OCI-LY3 (cell line): ENCODE results near the gene MAGI2.

Source experiments
- H2AFZ ChIP-seq: fragments of 200-600, 300-600 bp; shearing (Covaris generic); 2 replicates; pipeline ENCODE4 v1.6.0; 2014; ENCODE audit warnings: antibody characterized with exemption, low read depth, low read length
- H3K27ac ChIP-seq: fragments of 200-600, 300-600 bp; sonication (generic); 2 replicates; pipeline ENCODE4 v1.5.1; 2014; ENCODE audit warnings: mild to moderate bottlenecking, low read length, moderate library complexity, mixed read lengths
- H3K27me3 ChIP-seq: fragments of 200-600, 300-600 bp; sonication (generic); 2 replicates; pipeline ENCODE4 v1.6.1; 2014; ENCODE audit warnings: low read depth, low read length, mixed read lengths
- H3K36me3 ChIP-seq: fragments of 200-600, 300-600 bp; sonication (generic); replicated peaks from 2 replicates; pipeline ENCODE3; 2014; ENCODE audit warnings: low read depth, low read length, mixed read lengths
- H3K4me1 ChIP-seq: fragments of 300-600, 200-600 bp; sonication (generic); 2 replicates; pipeline ENCODE4 v1.6.1; 2014; ENCODE audit warnings: low read length, mixed read lengths
- H3K4me2 ChIP-seq: fragments of 200-600, 300-600 bp; sonication (generic); 2 replicates; pipeline ENCODE4 v1.6.1; 2014; ENCODE audit warnings: low read length, mixed read lengths
- H3K4me3 ChIP-seq: fragments of 300-600, 200-600 bp; sonication (generic); 2 replicates; pipeline ENCODE4 v1.5.1; 2014; ENCODE audit warnings: antibody characterized with exemption, mild to moderate bottlenecking, low read length, moderate library complexity
- H3K79me2 ChIP-seq: fragments of 300-600, 200-600 bp; shearing (Covaris generic); 2 replicates; pipeline ENCODE4 v1.6.1; 2014; ENCODE audit warnings: mild to moderate bottlenecking, low read length, mixed read lengths
- H3K9ac ChIP-seq: fragments of 300-600, 200-600 bp; shearing (Covaris generic); 2 replicates; pipeline ENCODE4 v1.6.0; 2014; ENCODE audit warnings: mild to moderate bottlenecking, low read length, moderate library complexity
- H3K9me3 ChIP-seq: fragments of 200-600, 300-600 bp; shearing (Covaris generic); 2 replicates; pipeline ENCODE4 v1.6.1; 2014; ENCODE audit warnings: low read length, mixed read lengths; ENCODE audit not compliant: insufficient read depth
- H4K20me1 ChIP-seq: fragments of 200-600, 300-600 bp; sonication (generic); 2 replicates; pipeline ENCODE4 v1.6.1; 2016; ENCODE audit warnings: low read length, mixed read lengths; ENCODE audit not compliant: insufficient read depth
- EZH2phosphoT487 ChIP-seq: fragments of 200-600 bp; shearing (Covaris generic); IDR thresholded peaks from 2 replicates; pipeline ENCODE4 v1.6.1; 2018; ENCODE audit warnings: antibody characterized with exemption, mixed run types, low read depth
- TF ChIP-seq, protein P1 (sequence below): fragments of 200-600, 300-600 bp; sonication (generic); IDR thresholded peaks from 2 replicates; pipeline ENCODE4 v1.5.1; 2014; ENCODE audit warnings: antibody characterized with exemption, low read length, low read depth

Gene MAGI2

DNA sequence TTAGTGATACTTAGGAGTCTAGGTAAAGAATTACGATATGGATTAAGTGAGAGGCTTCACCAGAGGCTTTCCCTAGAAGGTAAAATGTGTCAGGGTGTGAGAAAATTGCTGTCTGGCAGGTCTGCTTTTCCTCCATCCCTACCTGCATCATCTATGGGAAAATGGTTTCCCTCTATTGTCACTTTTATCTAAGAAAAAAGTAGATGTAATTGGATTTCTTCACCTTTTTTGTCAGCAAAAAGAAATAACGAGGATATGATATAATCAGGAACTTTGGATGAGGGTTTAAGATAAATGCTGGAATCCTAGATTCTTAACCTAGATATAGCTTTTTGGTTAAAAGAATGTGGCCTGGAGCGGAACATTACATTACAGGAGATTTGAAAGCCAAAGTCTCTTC is 146.1 kb downstream of the MAGI2 start:
- H3K27ac ChIP-seq, result no peak overlapping the region
- H2AFZ ChIP-seq, result no peak overlapping the region
- no peak overlapping the region for H3K4me2 ChIP-seq
- H3K4me1 ChIP-seq, result no peaks in the 10 kb centered on the region
- no peaks in the 10 kb centered on the region for H3K79me2 ChIP-seq
- no peaks in the 10 kb centered on the region for H3K27me3 ChIP-seq
- H3K4me3 ChIP-seq, result no peak overlapping the region
- TF ChIP-seq EZH2phosphoT487, result no peak
- TF ChIP-seq, protein P1, sequence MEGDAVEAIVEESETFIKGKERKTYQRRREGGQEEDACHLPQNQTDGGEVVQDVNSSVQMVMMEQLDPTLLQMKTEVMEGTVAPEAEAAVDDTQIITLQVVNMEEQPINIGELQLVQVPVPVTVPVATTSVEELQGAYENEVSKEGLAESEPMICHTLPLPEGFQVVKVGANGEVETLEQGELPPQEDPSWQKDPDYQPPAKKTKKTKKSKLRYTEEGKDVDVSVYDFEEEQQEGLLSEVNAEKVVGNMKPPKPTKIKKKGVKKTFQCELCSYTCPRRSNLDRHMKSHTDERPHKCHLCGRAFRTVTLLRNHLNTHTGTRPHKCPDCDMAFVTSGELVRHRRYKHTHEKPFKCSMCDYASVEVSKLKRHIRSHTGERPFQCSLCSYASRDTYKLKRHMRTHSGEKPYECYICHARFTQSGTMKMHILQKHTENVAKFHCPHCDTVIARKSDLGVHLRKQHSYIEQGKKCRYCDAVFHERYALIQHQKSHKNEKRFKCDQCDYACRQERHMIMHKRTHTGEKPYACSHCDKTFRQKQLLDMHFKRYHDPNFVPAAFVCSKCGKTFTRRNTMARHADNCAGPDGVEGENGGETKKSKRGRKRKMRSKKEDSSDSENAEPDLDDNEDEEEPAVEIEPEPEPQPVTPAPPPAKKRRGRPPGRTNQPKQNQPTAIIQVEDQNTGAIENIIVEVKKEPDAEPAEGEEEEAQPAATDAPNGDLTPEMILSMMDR, result no peak
- H3K36me3 ChIP-seq, result no peaks in the 10 kb centered on the region
- H3K9ac ChIP-seq, result no peak overlapping the region
- H3K9me3 ChIP-seq, result no peaks in the 10 kb centered on the region
- H4K20me1 ChIP-seq, result no peaks in the 10 kb centered on the region

DNA sequence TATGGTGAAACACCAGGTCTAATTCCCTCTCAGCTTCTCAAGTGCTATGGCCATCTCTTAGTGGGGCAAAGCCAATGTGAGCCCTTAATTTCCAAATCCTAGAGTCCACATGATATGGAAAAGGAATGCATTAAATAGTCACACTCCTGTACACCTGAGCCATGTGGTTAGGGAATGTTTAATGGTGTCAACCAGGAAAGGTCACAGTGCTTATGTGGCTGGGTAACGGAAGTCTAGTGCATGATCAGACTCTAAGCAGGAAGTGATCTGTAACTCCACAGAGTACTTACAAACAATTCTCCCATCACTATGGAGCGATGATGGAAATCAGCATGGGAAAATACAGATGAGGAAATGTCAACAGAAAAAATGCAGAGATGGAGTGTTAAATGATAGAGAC is 148.8 kb downstream of the MAGI2 start:
- H2AFZ ChIP-seq, result no peak overlapping the region
- no peak overlapping the region for H3K9ac ChIP-seq
- no peaks in the 10 kb centered on the region for H3K9me3 ChIP-seq
- H3K4me2 ChIP-seq, result no peak overlapping the region
- H3K4me3 ChIP-seq, result no peak overlapping the region
- no peaks in the 10 kb centered on the region for H3K79me2 ChIP-seq
- H3K27ac ChIP-seq, result no peak overlapping the region
- H3K36me3 ChIP-seq, result no peaks in the 10 kb centered on the region
- H4K20me1 ChIP-seq, result no peaks in the 10 kb centered on the region
- no peaks in the 10 kb centered on the region for H3K27me3 ChIP-seq
- no peaks in the 10 kb centered on the region for H3K4me1 ChIP-seq
- no peak for TF ChIP-seq EZH2phosphoT487
- TF ChIP-seq, protein P1, result no peak

DNA sequence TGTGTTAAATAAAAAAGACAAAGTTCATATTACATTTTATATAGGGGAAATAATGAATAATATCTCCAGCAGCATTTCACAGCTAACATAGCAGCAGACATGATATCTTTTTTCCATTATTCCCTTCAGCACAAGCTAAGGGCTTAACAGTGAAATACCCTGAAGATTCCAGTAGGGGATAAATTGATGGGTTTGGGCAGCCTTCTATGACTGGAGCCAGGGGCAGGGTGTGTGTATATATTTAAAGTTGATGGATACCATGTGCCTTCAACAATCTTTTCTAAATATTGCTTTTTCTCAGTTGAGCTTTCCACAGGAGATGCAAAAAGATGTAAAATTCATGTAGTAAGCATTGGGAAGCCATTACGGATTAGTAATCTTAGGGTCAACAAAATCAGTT is 151.2 kb downstream of the MAGI2 start:
- H3K4me3 ChIP-seq, result no peak overlapping the region
- H3K4me2 ChIP-seq, result no peak overlapping the region
- H3K27me3 ChIP-seq, result no peaks in the 10 kb centered on the region
- no peaks in the 10 kb centered on the region for H4K20me1 ChIP-seq
- H3K9ac ChIP-seq, result no peak overlapping the region
- H3K36me3 ChIP-seq, result no peaks in the 10 kb centered on the region
- no peaks in the 10 kb centered on the region for H3K79me2 ChIP-seq
- no peak overlapping the region for H3K27ac ChIP-seq
- H3K9me3 ChIP-seq, result no peaks in the 10 kb centered on the region
- H3K4me1 ChIP-seq, result no peaks in the 10 kb centered on the region
- no peak for TF ChIP-seq EZH2phosphoT487
- TF ChIP-seq, protein P1, result no peak
- no peak overlapping the region for H2AFZ ChIP-seq

DNA sequence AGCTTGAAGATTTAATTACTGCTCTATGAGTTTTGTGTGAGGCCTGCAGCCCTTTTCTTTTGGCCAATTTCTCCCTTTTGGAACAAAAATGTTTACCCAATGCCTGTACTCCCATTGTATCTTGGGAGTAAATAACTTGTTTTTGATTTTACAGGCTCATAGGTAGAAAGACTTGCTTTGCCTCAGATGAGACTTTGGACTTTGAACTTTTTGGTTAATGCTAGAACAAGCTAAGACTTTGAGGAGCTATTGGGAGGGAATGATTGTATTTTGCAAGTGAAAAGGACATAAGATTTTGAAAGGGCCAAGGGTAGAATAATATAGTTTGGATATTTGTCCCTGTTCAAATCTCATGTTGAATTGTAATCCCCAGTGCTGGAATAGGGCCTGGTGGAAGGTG is 152.0 kb downstream of the MAGI2 start:
- H3K9me3 ChIP-seq, result no peaks in the 10 kb centered on the region
- H3K36me3 ChIP-seq, result no peaks in the 10 kb centered on the region
- H3K4me1 ChIP-seq, result no peaks in the 10 kb centered on the region
- no peak overlapping the region for H3K4me2 ChIP-seq
- H3K79me2 ChIP-seq, result no peaks in the 10 kb centered on the region
- H3K27me3 ChIP-seq, result no peaks in the 10 kb centered on the region
- H3K4me3 ChIP-seq, result no peak overlapping the region
- H3K9ac ChIP-seq, result no peak overlapping the region
- TF ChIP-seq EZH2phosphoT487, result no peak
- H4K20me1 ChIP-seq, result no peaks in the 10 kb centered on the region
- no peak overlapping the region for H3K27ac ChIP-seq
- H2AFZ ChIP-seq, result no peak overlapping the region

DNA sequence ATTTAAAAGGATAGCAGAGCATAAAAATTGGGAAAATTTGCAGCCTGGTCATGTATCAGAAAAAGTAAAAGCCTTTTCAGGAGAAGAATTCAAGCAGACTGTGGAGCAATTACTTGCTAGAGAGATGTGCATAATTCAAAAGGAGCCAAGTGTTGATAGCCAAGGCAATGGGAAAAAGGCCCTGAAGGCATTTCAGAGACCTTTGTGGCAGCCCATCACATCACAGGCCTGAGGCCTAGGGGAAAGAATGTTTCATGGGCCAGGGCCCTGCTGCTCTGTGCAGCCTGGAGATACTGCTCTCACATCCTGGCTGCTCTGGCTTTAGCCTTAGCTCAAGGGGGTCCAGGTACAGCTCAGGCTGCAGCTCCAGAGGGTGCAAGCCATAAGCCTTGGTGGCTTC is 152.9 kb downstream of the MAGI2 start:
- no peak overlapping the region for H3K27ac ChIP-seq
- H3K36me3 ChIP-seq, result no peaks in the 10 kb centered on the region
- no peaks in the 10 kb centered on the region for H3K27me3 ChIP-seq
- no peak for TF ChIP-seq EZH2phosphoT487
- no peaks in the 10 kb centered on the region for H3K4me1 ChIP-seq
- H3K9me3 ChIP-seq, result no peaks in the 10 kb centered on the region
- H3K4me2 ChIP-seq, result no peak overlapping the region
- H3K9ac ChIP-seq, result no peak overlapping the region
- H4K20me1 ChIP-seq, result no peaks in the 10 kb centered on the region
- no peaks in the 10 kb centered on the region for H3K79me2 ChIP-seq
- no peak overlapping the region for H2AFZ ChIP-seq
- no peak overlapping the region for H3K4me3 ChIP-seq
